H1 (cell line): ENCODE measurements around the gene PPP4R1. TPM values are rescaled to one million over a fixed set of nuclear protein-coding genes. Genes with fewer than 3 reads are reported as not detected.

ENCODE experiments used
- CTCF ChIA-PET: fragments of 300-600 bp; sonication (Branson Sonifier 250); formaldehyde crosslinking; loops from one replicate; lab custom pipeline; 2021; ENCODE audit not compliant: partially characterized antibody; lab: Charles Lee
- POLR2A ChIA-PET: fragments of 300-600 bp; sonication (Branson Sonifier 250); formaldehyde crosslinking; loops from one replicate; lab custom pipeline; 2021; ENCODE audit warnings: inconsistent platforms; ENCODE audit not compliant: partially characterized antibody; lab: Charles Lee
- DNase-seq, 2 experiments: peaks; one replicate each; pipeline versions ENCODE4 v3.0.0 to v3.0.0-alpha.2; 2010 to 2022; ENCODE audit warnings: low spot score in 2 of 2, low read depth in 1 of 2, mixed read lengths in 1 of 2
- FAIRE-seq: peaks from 2 replicates; lab custom pipeline; 2011; peaks lifted over from hg19 to GRCh38; lab: Jason Lieb, UNC
- H2AFZ ChIP-seq: 2 replicates; pipeline ENCODE4 v1.8.1; 2012; ENCODE audit warnings: low read length, inconsistent platforms
- H2AK5ac ChIP-seq: 2 replicates; pipeline ENCODE4 v1.6.1; 2013; ENCODE audit warnings: low read depth, low read length
- H2BK120ac ChIP-seq: replicated peaks from 2 replicates; pipeline ENCODE3; 2013; ENCODE audit warnings: low read depth, low read length, inconsistent platforms
- H2BK12ac ChIP-seq: 2 replicates; pipeline ENCODE4 v1.6.1; 2013; ENCODE audit warnings: low read depth, low read length
- H2BK15ac ChIP-seq: 2 replicates; pipeline ENCODE4 v1.6.1; 2013; ENCODE audit warnings: low read length
- H2BK20ac ChIP-seq: 2 replicates; pipeline ENCODE4 v1.6.1; 2013; ENCODE audit warnings: low read length
- H2BK5ac ChIP-seq: 2 replicates; pipeline ENCODE4 v1.6.1; 2013; ENCODE audit warnings: low read depth, low read length
- H3K14ac ChIP-seq: 2 replicates; pipeline ENCODE4 v1.6.1; 2013; ENCODE audit warnings: inconsistent platforms; ENCODE audit not compliant: insufficient read length
- H3K18ac ChIP-seq: 2 replicates; pipeline ENCODE4 v1.6.1; 2013; ENCODE audit warnings: low read length; ENCODE audit errors: extremely low read depth
- H3K23ac ChIP-seq: 2 replicates; pipeline ENCODE4 v1.6.1; 2013; ENCODE audit warnings: inconsistent platforms; ENCODE audit not compliant: insufficient read length
- H3K23me2 ChIP-seq: 2 replicates; pipeline ENCODE4 v1.6.1; 2013; ENCODE audit warnings: low read depth, low read length
- H3K27ac ChIP-seq: 2 replicates; pipeline ENCODE4 v1.6.1; 2011; ENCODE audit warnings: low read depth, low read length, inconsistent platforms
- H3K27me3 ChIP-seq, 4 experiments: replicated peaks in 1 of 4; 1 replicate in 1 of 4; 2 replicates in 3 of 4; pipeline versions ENCODE4 v1.6.1 to v1.8.1; 2011 to 2013; ENCODE audit warnings: low read length in 3 of 4, mild to moderate bottlenecking in 3 of 4, inconsistent platforms in 2 of 4, mixed read lengths in 2 of 4, moderate library complexity in 1 of 4; ENCODE audit not compliant: control insufficient read depth in 3 of 4, insufficient read depth in 3 of 4; ENCODE audit errors: extremely low read depth in 1 of 4
- H3K36me3 ChIP-seq, 4 experiments: 2 replicates each; pipeline versions ENCODE4 v1.6.1 to v1.8.1; 2011 to 2013; ENCODE audit warnings: mild to moderate bottlenecking in 4 of 4, low read length in 3 of 4, moderate library complexity in 2 of 4, control low read depth in 1 of 4, inconsistent platforms in 1 of 4; ENCODE audit not compliant: insufficient read depth in 4 of 4, control insufficient read depth in 2 of 4
- H3K4ac ChIP-seq: replicated peaks from 2 replicates; pipeline ENCODE3; 2013; ENCODE audit warnings: low read length, low read depth, mixed read lengths, inconsistent platforms; ENCODE audit not compliant: insufficient read length
- H3K4me1 ChIP-seq, 4 experiments: replicated peaks in 1 of 4; 1 replicate in 1 of 4; 2 replicates in 3 of 4; pipeline versions ENCODE4 v1.6.1 to v1.8.1; 2011 to 2013; ENCODE audit warnings: low read length in 3 of 4, inconsistent platforms in 2 of 4, mixed read lengths in 1 of 4; ENCODE audit not compliant: insufficient read depth in 4 of 4, control insufficient read depth in 3 of 4
- H3K4me2 ChIP-seq, 2 experiments: 2 replicates each; pipeline versions ENCODE4 v1.6.1 to v1.8.1; 2011 to 2013; ENCODE audit warnings: low read depth in 2 of 2, low read length in 2 of 2, control low read depth in 1 of 2, inconsistent platforms in 1 of 2, mild to moderate bottlenecking in 1 of 2; ENCODE audit not compliant: insufficient read depth in 1 of 2
- H3K4me3 ChIP-seq, 4 experiments: fragments of 200-600, 300-600 bp in 1 of 4; sonication (generic), shearing (Covaris generic), sonication (Bioruptor Twin) in 1 of 4; 2 replicates each; pipeline versions ENCODE4 v1.5.1 to v1.8.1; 2011 to 2016; ENCODE audit warnings: low read length in 4 of 4, low read depth in 3 of 4, control low read depth in 2 of 4, inconsistent platforms in 2 of 4, mild to moderate bottlenecking in 2 of 4, mixed read lengths in 1 of 4, moderate library complexity in 1 of 4; ENCODE audit not compliant: insufficient read depth in 2 of 4; ENCODE audit errors: extremely low read depth in 1 of 4
- H3K56ac ChIP-seq: replicated peaks from 2 replicates; pipeline ENCODE3; 2013; ENCODE audit warnings: low read depth, mild to moderate bottlenecking, mixed read lengths, low read length, inconsistent platforms; ENCODE audit not compliant: insufficient read length
- H3K79me1 ChIP-seq: 2 replicates; pipeline ENCODE4 v1.6.1; 2013; ENCODE audit warnings: low read depth, low read length, control low read depth
- H3K79me2 ChIP-seq, 2 experiments: 2 replicates each; pipeline versions ENCODE4 v1.6.1 to v1.8.1; 2012 to 2013; ENCODE audit warnings: low read length in 2 of 2, mild to moderate bottlenecking in 2 of 2, inconsistent platforms in 1 of 2; ENCODE audit not compliant: insufficient read depth in 2 of 2, control insufficient read depth in 1 of 2
- H3K9ac ChIP-seq, 4 experiments: replicated peaks in 1 of 4; 1 replicate in 1 of 4; 2 replicates in 3 of 4; pipeline versions ENCODE4 v1.6.1 to v1.8.1; 2011 to 2013; ENCODE audit warnings: low read depth in 3 of 4, low read length in 3 of 4, control low read depth in 2 of 4, mild to moderate bottlenecking in 2 of 4, moderate library complexity in 2 of 4, inconsistent platforms in 1 of 4; ENCODE audit errors: extremely low read depth in 1 of 4
- H3K9me3 ChIP-seq, 2 experiments: 2 replicates each; pipeline versions ENCODE4 v1.6.1 to v1.8.1; 2012 to 2013; ENCODE audit warnings: mild to moderate bottlenecking in 2 of 2, moderate library complexity in 2 of 2, control low read depth in 1 of 2, inconsistent platforms in 1 of 2, low read depth in 1 of 2, low read length in 1 of 2, mixed read lengths in 1 of 2; ENCODE audit not compliant: insufficient read depth in 2 of 2
- H4K20me1 ChIP-seq, 2 experiments: replicated peaks in 1 of 2; 2 replicates each; pipeline versions ENCODE3 to v1.8.1; 2011 to 2013; ENCODE audit warnings: inconsistent platforms in 2 of 2, low read length in 2 of 2, mild to moderate bottlenecking in 1 of 2; ENCODE audit not compliant: insufficient read depth in 2 of 2, control insufficient read depth in 1 of 2
- H4K5ac ChIP-seq: 2 replicates; pipeline ENCODE4 v1.6.1; 2013; ENCODE audit warnings: low read length, low read depth, mixed read lengths, inconsistent platforms; ENCODE audit not compliant: insufficient read length
- H4K8ac ChIP-seq: 2 replicates; pipeline ENCODE4 v1.8.0; 2013; ENCODE audit warnings: mild to moderate bottlenecking, moderate library complexity, low read length, inconsistent platforms; ENCODE audit not compliant: insufficient read depth; ENCODE audit errors: extremely low read depth
- H4K91ac ChIP-seq: replicated peaks from 2 replicates; pipeline ENCODE3; 2013; ENCODE audit warnings: low read length, mixed read lengths, inconsistent platforms; ENCODE audit not compliant: insufficient read length
- CEBPB ChIP-seq: IDR thresholded peaks from 2 replicates; pipeline ENCODE4 v1.6.1; 2012; ENCODE audit warnings: low read depth, low read length
- CHD1 ChIP-seq: IDR thresholded peaks from 2 replicates; pipeline ENCODE4 v1.6.1; 2012; ENCODE audit warnings: low read depth, low read length, improper control_type of control experiment
- CHD2 ChIP-seq: IDR thresholded peaks from 2 replicates; pipeline ENCODE4 v1.6.1; 2012; ENCODE audit warnings: low read length, improper control_type of control experiment
- CTBP2 ChIP-seq: IDR thresholded peaks from 2 replicates; pipeline ENCODE4 v1.7.0; 2011; ENCODE audit warnings: borderline replicate concordance, mild to moderate bottlenecking, moderate library complexity, mixed read lengths, low read length; ENCODE audit not compliant: insufficient read depth, insufficient read length
- HDAC6 ChIP-seq: IDR thresholded peaks from one replicate; pipeline ENCODE4 v1.7.1; 2012; ENCODE audit warnings: low read depth, mild to moderate bottlenecking, inconsistent platforms, low read length, moderate library complexity
- JUND ChIP-seq: IDR thresholded peaks from 2 replicates; pipeline ENCODE4 v1.6.1; 2011; ENCODE audit warnings: mild to moderate bottlenecking, improper control_type of control experiment, low read length
- RXRA ChIP-seq: IDR thresholded peaks from 2 replicates; pipeline ENCODE4 v1.6.1; 2011; ENCODE audit warnings: low read depth, mild to moderate bottlenecking, low read length, moderate library complexity; ENCODE audit not compliant: insufficient read depth
- SRF ChIP-seq: IDR thresholded peaks from 2 replicates; pipeline ENCODE4 v1.6.1; 2011; ENCODE audit warnings: mild to moderate bottlenecking, low read depth, low read length, moderate library complexity
- SUZ12 ChIP-seq: fragments of 200-600 bp; sonication (generic); IDR thresholded peaks from 2 replicates; pipeline ENCODE4 v1.6.1; 2012; ENCODE audit warnings: mild to moderate bottlenecking, inconsistent platforms, low read length, moderate library complexity, mixed read lengths
- TEAD4 ChIP-seq: IDR thresholded peaks from 2 replicates; pipeline ENCODE4 v1.6.1; 2012; ENCODE audit warnings: low read depth, low read length, inconsistent platforms, mixed read lengths
- YY1 ChIP-seq: IDR thresholded peaks from 2 replicates; pipeline ENCODE4 v1.6.1; 2011; ENCODE audit warnings: low read depth, mild to moderate bottlenecking, low read length
- WGBS, 2 experiments: shearing (Covaris generic) in 1 of 2; methylation state at CpG; one replicate each; pipeline versions ENCODE4 v1.1.6 to v1.1.7; 2013 to 2015; ENCODE audit warnings: low lambda C conversion rate in 2 of 2, mixed read lengths in 2 of 2, inconsistent platforms in 1 of 2, low coverage in 1 of 2, missing lambda C conversion rate in 1 of 2; ENCODE audit not compliant: insufficient replicate concordance in 2 of 2, insufficient coverage in 1 of 2, insufficient read length in 1 of 2; ENCODE audit errors: extremely low coverage in 1 of 2, missing lambda C conversion rate in 1 of 2; 5-methylcytosine and 5-hydroxymethylcytosine counted together
- polyA plus RNA-seq, 7 experiments: library from polyadenylated mRNA; depleted of rRNA in 3 of 7; stranded (reverse) in 5 of 7; unstranded in 2 of 7; fragments of >200 nt in 5 of 7; fragments of 200-250 nt in 2 of 7; gene quantifications; 1 replicate in 5 of 7; 2 replicates in 1 of 7; 4 replicates in 1 of 7; pipeline versions ENCODE4 v1.2.1 to v1.2.3, GENCODE V29; 2011 to 2013; ENCODE audit warnings: missing spikeins in 2 of 7, mixed read lengths in 2 of 7
- total RNA-seq: library from RNA; stranded (reverse); fragmentation: NEBNext Ultra II Directional; extraction: Animal tissue kit (Norgen Biotek cat#: 25700); gene quantifications from 2 replicates; pipeline ENCODE4 v1.2.1, GENCODE V29; 2021
- TF ChIP-seq, protein P1 (sequence below): IDR thresholded peaks from 2 replicates; pipeline ENCODE4 v1.6.1; 2011; ENCODE audit warnings: low read depth, mild to moderate bottlenecking, low read length; ENCODE audit not compliant: insufficient read depth
- TF ChIP-seq, protein P2 (sequence below): IDR thresholded peaks from 2 replicates; pipeline ENCODE4 v1.6.1; 2012; ENCODE audit warnings: low read length, inconsistent platforms

PPP4R1 gene
- total and polyA plus RNA-seq, 2 of the 8 experiments (the other 6 are each of a cell fraction or from before 2014, with no cell fraction given): 67.4 to 96.1 TPM

DNA sequence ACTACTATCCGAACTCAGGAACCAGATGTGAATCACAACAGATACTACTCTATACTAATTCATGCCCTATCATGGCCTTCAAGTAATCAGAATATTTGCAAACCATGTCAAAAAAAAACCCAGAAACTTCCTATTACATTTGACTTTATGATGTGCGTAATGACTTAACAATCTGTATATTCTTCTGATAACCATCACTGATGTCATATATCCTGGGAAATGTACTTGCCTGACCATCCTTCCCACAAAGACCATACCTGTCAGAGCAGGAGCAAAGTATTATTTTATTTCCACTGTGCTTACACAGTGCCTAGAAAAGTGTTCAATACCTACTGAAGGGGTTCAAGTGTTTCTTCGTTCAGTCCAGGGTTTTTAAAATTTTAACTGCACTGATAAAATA lies 27.5 kb downstream of the PPP4R1 start:
- no peak overlapping the region for H2BK12ac ChIP-seq
- no peak overlapping the region for H4K91ac ChIP-seq
- peaks cover 2 to 44% (median 11%) of the 10 kb centered on the region in 4 experiments; a peak in 4 of 8 replicates for H3K36me3 ChIP-seq
- H3K56ac ChIP-seq: no peak overlapping the region
- no peaks in the 10 kb centered on the region for H3K79me1 ChIP-seq
- no peak overlapping the region for H4K8ac ChIP-seq
- TF ChIP-seq RXRA: no peak
- TF ChIP-seq, protein P1, sequence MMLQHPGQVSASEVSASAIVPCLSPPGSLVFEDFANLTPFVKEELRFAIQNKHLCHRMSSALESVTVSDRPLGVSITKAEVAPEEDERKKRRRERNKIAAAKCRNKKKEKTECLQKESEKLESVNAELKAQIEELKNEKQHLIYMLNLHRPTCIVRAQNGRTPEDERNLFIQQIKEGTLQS: no peak
- no peak for TF ChIP-seq HDAC6
- no peak for TF ChIP-seq CEBPB
- TF ChIP-seq JUND: no peak
- no peak for TF ChIP-seq CTBP2
- TF ChIP-seq TEAD4: no peak
- no peak for TF ChIP-seq CHD2
- TF ChIP-seq, protein P2, sequence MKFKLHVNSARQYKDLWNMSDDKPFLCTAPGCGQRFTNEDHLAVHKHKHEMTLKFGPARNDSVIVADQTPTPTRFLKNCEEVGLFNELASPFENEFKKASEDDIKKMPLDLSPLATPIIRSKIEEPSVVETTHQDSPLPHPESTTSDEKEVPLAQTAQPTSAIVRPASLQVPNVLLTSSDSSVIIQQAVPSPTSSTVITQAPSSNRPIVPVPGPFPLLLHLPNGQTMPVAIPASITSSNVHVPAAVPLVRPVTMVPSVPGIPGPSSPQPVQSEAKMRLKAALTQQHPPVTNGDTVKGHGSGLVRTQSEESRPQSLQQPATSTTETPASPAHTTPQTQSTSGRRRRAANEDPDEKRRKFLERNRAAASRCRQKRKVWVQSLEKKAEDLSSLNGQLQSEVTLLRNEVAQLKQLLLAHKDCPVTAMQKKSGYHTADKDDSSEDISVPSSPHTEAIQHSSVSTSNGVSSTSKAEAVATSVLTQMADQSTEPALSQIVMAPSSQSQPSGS: no peak
- no peak for TF ChIP-seq SUZ12
- no peak for TF ChIP-seq CHD1
- TF ChIP-seq YY1: no peak
- no peak for TF ChIP-seq SRF
- TF ChIP-seq, all 59 proteins: peak for 0
- CTCF ChIA-PET: no interaction called here
- Histone ChIP-seq H4K20me1 (no peaks in the 10 kb centered on the region), H3K4me3 (no peak overlapping the region), H3K9me3 (no peaks in the 10 kb centered on the region), H3K79me2 (no peaks in the 10 kb centered on the region), H3K27ac (no peak overlapping the region), H3K9ac (no peak overlapping the region), H2BK15ac (no peak overlapping the region), H4K5ac (no peak overlapping the region), H3K4me1 (no peaks in the 10 kb centered on the region), H3K27me3 (no peaks in the 10 kb centered on the region), H2BK120ac (no peak overlapping the region), H3K4me2 (no peak overlapping the region), H2BK20ac (no peak overlapping the region), H3K23me2 (no peaks in the 10 kb centered on the region), H3K23ac (no peak overlapping the region), H3K18ac (no peak overlapping the region), H3K14ac (no peak overlapping the region), H2AK5ac (no peak overlapping the region), H2BK5ac (no peak overlapping the region), H2AFZ (no peak overlapping the region), H3K4ac (no peak overlapping the region)
- POLR2A ChIA-PET: no interaction called here
- FAIRE-seq: no peak
- WGBS, 2 experiments: 93% methylated on average over 3 of the region's 3 CpGs; no CpG with 5 or more reads in 1 of the 2 experiments
- DNase-seq: no peak
